GM13976 (cell line): ENCODE results near the gene PSMC3.

Source experiments
- DNase-seq: peaks from one replicate; pipeline ENCODE4 v3.0.0; 2012; ENCODE audit warnings: low spot score
- in situ Hi-C: fragments of 300-500 bp; cut with MboI; formaldehyde crosslinking; loops from one replicate; pipeline ENCODE4 v1.12.0; 2022; ENCODE audit warnings: low sequenced_read_pairs, mixed read lengths, inconsistent platforms; ENCODE audit not compliant: unreplicated experiment
- TF ChIP-seq, protein P1 (sequence below): IDR thresholded peaks from 2 replicates; pipeline ENCODE4 v1.5.1; 2012; ENCODE audit warnings: borderline replicate concordance, mild to moderate bottlenecking; ENCODE audit not compliant: insufficient read depth; ENCODE audit errors: extremely low read depth, missing control alignments, control extremely low read depth

The PSMC3 gene

DNA sequence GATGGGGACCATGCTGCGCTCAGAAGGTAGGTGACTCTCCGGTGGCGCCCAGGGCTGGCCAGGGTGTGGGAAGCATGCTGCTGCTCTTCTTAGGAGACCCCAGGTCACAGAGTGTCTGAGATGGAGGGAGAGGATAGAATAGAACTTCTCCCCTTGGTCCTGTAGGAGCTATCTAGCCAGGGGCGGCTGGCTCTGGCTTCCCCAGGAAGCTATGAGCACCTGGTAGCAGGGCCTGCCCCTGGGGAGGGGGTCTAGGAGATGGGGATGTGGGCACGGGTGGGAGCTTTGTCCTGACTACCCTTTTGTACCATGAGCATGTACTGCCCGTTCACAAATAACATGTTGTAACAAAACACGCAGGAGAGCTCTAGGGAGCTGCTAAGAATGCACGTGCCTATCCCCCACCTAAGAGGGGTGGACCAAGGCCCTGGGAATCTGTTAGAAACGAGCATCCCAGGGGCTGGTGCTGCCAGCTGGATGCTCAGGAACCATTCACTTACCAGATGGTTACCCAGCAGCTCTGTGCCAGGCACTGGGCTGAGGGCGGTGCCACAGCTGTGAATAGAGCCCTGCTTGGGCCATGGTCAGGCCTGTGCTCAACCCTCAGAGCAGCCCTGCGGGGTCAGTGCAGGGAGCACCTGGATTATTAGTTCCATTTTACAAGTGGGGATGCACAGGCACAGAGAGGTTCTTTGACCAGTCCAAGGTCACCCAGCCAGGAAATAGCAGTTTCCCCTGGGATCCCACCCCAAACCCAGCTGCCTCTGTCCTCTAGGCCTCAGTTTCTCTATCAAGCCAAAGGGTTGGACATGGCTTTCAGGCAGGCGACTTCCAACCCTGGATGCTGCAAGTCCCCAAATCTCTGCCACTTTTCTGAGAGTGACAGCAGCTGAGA is 15.6 kb downstream of the PSMC3 start:
- TF ChIP-seq, protein P1, sequence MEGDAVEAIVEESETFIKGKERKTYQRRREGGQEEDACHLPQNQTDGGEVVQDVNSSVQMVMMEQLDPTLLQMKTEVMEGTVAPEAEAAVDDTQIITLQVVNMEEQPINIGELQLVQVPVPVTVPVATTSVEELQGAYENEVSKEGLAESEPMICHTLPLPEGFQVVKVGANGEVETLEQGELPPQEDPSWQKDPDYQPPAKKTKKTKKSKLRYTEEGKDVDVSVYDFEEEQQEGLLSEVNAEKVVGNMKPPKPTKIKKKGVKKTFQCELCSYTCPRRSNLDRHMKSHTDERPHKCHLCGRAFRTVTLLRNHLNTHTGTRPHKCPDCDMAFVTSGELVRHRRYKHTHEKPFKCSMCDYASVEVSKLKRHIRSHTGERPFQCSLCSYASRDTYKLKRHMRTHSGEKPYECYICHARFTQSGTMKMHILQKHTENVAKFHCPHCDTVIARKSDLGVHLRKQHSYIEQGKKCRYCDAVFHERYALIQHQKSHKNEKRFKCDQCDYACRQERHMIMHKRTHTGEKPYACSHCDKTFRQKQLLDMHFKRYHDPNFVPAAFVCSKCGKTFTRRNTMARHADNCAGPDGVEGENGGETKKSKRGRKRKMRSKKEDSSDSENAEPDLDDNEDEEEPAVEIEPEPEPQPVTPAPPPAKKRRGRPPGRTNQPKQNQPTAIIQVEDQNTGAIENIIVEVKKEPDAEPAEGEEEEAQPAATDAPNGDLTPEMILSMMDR: no peak
- DNase-seq: no peak
- in situ Hi-C loops: no loop called here

DNA sequence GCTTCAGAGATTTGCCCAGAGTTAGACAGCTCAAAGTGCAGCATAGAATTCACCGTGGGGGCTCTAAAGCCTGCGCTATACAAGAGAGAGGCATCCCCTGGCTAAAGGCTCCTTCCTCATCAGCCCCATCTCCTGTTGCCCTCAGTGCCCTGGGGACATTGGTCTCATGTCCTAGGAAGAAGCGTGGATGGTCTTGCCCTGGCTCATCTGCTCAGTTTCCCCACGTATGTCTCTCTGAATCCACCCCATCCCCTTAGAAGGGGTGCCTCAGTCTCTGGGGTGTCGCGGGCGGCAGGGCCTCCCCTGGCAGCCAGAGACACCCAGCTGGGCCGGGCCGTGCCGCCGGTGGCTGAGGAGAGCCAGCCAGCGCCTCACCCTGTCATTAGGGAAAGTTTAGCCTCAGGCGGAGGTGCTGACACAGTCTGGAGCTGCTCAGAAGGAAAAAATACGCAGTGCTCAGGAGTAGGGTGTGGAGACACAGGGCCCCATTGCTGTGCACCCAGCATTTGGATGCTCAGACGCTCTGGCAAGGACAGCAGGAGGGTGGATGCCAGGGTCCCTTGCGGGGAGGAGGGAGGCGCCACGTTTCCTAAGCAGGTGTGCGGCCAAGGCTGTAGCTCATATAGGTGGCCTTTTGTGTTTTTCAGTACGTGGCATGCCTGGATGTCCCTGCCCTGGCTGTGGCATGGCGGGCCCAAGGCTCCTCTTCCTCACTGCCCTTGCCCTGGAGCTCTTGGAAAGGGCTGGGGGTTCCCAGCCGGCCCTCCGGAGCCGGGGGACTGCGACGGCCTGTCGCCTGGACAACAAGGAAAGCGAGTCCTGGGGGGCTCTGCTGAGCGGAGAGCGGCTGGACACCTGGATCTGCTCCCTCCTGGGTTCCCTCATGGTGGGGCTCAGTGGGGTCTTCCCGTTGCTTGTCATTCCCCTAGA is 16.5 kb downstream of the PSMC3 start:
- in situ Hi-C loops: no loop called here
- DNase-seq: no peak
- TF ChIP-seq, protein P1: no peak

DNA sequence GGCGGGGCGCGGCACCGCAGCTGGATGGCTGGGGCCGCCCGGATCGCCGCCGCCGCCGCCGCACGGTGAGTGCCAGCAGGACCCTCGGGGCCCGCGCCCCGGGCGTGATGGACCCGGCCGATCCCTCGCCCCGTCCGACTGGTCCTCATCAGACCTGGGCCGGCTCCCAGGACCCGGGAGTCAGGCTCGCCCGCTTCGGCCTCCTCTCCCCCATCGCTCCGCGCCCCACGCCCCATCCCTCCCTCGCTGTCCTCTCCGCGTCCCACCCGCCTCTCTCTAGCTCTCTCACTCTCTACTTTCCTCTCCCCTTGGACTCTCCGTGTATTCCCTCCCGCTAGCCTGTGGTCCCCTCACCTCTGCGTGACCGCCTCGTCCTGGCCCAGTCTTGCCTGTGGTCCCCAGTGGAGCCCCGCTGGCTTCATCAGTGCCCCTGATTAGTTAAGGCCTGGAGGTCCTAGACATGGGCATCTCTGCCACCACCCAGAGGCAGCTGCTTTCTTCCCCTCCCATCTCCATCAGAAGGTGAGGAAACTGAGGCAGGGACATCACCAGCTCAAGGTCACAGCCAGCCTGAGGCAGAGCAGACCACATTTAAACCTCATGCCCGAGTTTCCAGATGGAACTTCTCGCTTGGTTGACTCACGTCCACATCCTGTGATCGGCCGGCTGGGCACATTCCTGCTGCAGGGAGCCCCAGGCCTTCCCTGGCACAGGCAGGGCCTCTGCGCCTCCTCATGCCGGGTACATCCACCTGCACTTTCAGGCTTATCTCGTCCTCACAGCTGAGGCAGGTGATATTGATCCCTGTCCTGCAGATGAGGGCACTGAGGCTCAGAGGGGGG is 17.4 kb downstream of the PSMC3 start:
- in situ Hi-C loops: no loop called here
- TF ChIP-seq, protein P1: no peak

DNA sequence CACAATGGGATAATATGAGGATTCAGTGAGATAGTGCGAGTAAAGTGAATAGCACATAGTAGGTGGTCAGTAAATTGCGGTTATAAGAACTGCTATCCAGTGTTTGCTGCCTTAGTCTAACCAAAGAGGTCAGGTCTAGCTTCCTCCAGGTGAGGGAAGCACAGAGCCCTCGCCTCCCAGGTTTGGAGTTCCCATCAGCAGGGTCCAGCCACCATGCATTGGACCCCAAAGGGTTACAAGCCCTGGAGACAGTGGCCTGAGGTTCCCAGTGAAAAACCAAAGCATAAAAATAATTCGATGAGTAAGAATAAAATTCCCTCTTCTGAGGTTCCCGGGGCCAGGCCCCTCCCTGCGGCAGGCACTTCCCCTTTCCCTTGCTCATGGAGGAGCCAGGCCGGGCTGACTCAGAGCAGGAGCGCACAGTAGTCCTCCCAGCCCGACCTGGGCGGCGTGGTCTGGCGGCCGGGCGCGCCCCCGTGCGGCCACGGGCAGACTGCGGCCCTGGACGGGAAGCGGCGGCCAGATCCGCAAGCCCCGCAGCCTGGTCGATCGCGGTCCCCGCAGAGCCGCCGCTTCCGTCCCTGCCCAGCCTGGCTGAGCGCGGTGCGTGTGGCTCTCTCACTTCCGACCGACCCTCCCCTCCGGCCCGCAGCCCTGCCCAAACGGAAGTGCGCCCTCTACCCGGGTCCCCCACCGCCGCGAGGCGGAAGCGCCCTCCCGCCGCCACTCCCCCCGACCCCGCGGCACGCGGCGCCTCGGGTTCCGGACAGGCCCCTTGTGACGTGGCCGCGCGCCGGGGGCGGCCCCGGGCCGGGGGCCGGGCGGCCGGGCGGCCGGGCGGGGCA is 18.3 kb downstream of the PSMC3 start, which contains the start of gene SLC39A13:
SLC39A13 (plus strand) TSS at position 845 of the 845 bp plus-strand sequence. CDS start 1,505 bp downstream, outside the sequence.
- in situ Hi-C loops: no loop called here
- TF ChIP-seq, protein P1: peak; percentile 98
- DNase-seq: peak; percentile 98

More for the DNA sequence above, 17.4 kb downstream of the PSMC3 start:
- DNase-seq: no peak

DNA sequence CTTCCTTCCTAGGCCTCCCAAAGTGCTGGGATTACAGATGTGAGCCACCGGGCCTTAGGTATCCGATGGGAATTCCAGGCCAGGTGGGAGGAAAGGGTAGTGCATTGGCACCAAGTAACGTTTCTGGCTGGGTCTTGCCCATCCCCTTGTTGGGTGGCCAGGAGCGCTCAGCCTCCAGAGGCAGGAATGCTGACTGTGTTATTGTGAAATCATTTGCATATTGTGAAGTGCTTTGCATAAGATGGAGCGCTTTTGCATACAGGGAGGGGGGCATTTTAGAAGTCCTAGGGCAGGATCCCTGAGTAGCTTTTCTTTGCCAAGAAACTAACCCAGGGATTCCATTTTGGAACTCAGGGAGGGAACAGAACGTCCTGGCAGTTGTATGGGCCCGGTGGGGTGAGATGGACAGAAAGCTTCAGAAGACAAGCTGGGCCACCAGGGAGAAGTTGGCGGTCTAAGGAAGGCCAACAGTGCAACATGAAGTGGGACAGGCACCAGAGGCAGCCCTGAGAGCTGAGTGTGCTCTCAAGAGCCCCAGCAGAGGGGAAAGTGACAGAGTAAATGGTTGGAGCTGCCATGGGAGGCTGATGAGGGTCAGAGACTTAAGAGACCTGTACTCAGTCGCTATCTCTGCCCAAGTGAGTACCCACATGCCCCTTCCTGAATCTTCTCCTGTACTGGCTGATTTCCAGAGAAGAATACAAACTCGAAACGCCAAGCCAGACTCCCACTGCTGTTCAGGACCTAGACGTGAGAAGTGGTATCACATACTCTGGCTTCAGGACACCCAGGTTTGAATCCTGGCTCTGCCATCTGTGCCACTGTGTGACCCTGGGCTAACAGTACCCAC is 19.1 kb downstream of the PSMC3 start:
- DNase-seq: no peak
- TF ChIP-seq, protein P1: no peak
- in situ Hi-C loops: no loop called here
